DND-41 (cell line): ENCODE data around the gene NGB.

Experiments used
- EZH2 ChIP-seq: IDR thresholded peaks from 3 replicates; pipeline ENCODE4 v1.6.1; 2012; ENCODE audit warnings: borderline replicate concordance, low read depth, mild to moderate bottlenecking, moderate library complexity, low read length, inconsistent platforms; ENCODE audit not compliant: severe bottlenecking
- TF ChIP-seq, protein P1 (sequence below): IDR thresholded peaks from 2 replicates; pipeline ENCODE4 v1.5.1; 2012; ENCODE audit warnings: borderline replicate concordance, low read length, moderate library complexity, mild to moderate bottlenecking; ENCODE audit not compliant: poor library complexity, severe bottlenecking; ENCODE audit errors: extremely low read depth

DNA sequence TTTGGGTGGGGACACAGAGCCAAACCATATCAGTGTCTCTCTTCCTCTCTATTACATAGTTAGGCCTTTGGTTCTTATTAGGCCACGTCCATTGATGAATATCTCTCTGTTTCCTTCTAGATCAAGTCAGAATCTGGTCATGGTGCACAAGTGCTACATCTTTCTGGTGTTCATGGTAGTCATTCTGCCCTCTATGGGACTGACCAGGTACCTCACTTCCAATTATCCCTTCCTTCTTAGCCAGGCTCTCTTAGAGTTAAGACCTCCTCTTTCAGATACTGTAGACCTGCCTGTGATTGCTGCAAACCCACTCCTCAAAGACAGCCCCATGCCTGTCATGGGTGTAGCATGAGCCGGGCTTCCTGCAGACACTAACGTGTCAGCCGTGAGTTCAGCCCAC, 25.2 kb downstream of the NGB start:
- TF ChIP-seq, protein P1, sequence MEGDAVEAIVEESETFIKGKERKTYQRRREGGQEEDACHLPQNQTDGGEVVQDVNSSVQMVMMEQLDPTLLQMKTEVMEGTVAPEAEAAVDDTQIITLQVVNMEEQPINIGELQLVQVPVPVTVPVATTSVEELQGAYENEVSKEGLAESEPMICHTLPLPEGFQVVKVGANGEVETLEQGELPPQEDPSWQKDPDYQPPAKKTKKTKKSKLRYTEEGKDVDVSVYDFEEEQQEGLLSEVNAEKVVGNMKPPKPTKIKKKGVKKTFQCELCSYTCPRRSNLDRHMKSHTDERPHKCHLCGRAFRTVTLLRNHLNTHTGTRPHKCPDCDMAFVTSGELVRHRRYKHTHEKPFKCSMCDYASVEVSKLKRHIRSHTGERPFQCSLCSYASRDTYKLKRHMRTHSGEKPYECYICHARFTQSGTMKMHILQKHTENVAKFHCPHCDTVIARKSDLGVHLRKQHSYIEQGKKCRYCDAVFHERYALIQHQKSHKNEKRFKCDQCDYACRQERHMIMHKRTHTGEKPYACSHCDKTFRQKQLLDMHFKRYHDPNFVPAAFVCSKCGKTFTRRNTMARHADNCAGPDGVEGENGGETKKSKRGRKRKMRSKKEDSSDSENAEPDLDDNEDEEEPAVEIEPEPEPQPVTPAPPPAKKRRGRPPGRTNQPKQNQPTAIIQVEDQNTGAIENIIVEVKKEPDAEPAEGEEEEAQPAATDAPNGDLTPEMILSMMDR = no peak
- TF ChIP-seq EZH2 = no peak
